Measurements from ENCODE around the gene COASY. TPM values are rescaled to one million over a fixed set of nuclear protein-coding genes. Genes with fewer than 3 reads are reported as not detected.

Gene COASY
- total and polyA plus RNA-seq, 2 of the 4 experiments (the other 2 are of a cell fraction), result 10.6 to 44.0 TPM

DNA sequence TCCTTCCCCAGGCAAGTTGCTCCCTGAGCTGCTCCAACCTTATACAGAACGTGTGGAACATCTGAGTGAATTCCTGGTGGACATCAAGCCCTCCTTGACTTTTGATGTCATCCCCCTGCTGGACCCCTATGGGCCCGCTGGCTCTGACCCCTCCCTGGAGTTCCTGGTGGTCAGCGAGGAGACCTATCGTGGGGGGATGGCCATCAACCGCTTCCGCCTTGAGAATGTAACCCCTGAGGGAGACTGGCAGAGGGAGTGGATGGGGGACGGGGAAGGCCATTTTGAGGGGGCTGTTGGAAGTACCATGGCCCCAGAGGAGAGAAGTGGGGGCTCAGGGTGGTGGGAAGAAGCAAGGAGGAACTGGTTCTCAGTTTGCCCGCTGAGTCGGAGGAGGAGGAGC, 2.0 kb downstream of the COASY start:
- Histone ChIP-seq H2BK20ac (ENCODE audit: low read depth, low read length) (no peak overlapping the region), H3K79me1 (ENCODE audit: low read depth in 1 of 2, low read length in 2 of 2) (peaks cover 34 to 71% of the 10 kb centered on the region in 2 experiments), H4K8ac (ENCODE audit: low read depth in 2 of 2, low read length in 2 of 2) (no peak overlapping the region), H3K18ac (ENCODE audit: low read depth, low read length) (no peak overlapping the region), H2BK120ac (ENCODE audit: low read depth, low read length) (no peak overlapping the region), H3K27ac (ENCODE audit: insufficient read depth, low read length) (no peak overlapping the region), H3K4ac (ENCODE audit: low read depth, low read length) (no peak overlapping the region), H2AK5ac (ENCODE audit: low read depth, low read length) (no peak overlapping the region), H3K27me3 (ENCODE audit: control insufficient read depth, insufficient read depth, low read length) (no peaks in the 10 kb centered on the region), H3K4me1 (ENCODE audit: control insufficient read depth, insufficient read depth, low read length) (peaks cover 19% of the 10 kb centered on the region), H3K9ac (ENCODE audit: low read depth, low read length) (no peak overlapping the region), H3K9me1 (ENCODE audit: insufficient read depth, low read length) (peaks cover 21% of the 10 kb centered on the region), H2AK9ac (replicated peaks; ENCODE audit: low read depth, low read length, poor library complexity) (peak overlapping the region; percentile 6), H3K23ac (ENCODE audit: low read depth, low read length) (no peak overlapping the region), H4K20me1 (ENCODE audit: insufficient read depth, low read length) (peaks cover 4% of the 10 kb centered on the region; the same call in 1 of the 2 replicates), H2AFZ (replicated peaks; ENCODE audit: low read length, poor library complexity) (no peak overlapping the region), H3K4me2 (ENCODE audit: low read depth, low read length) (no peak overlapping the region), H4K91ac (ENCODE audit: insufficient read depth, low read depth, low read length) (no peak overlapping the region), H3K14ac (replicated peaks; ENCODE audit: low read depth, low read length) (no peak overlapping the region), H3K9me3 (ENCODE audit: control insufficient read depth, insufficient read depth, low read length) (no peaks in the 10 kb centered on the region), H4K5ac (ENCODE audit: low read depth, low read length) (no peak overlapping the region), H3K56ac (ENCODE audit: extremely low read depth, insufficient read depth, low read length) (no peak overlapping the region), H3K4me3 (ENCODE audit: insufficient read depth, low read depth, low read length) (no peak overlapping the region), H3K36me3 (ENCODE audit: control insufficient read depth, insufficient read depth, low read length) (peaks cover 34% of the 10 kb centered on the region), H2BK5ac (ENCODE audit: low read depth, low read length, poor library complexity, severe bottlenecking) (no peak overlapping the region), H2BK15ac (ENCODE audit: low read depth, low read length) (no peak overlapping the region)
- TF ChIP-seq FOS (IDR thresholded peaks at IDR 0.05; ENCODE audit: low read depth, low read length), result no peak
- TF ChIP-seq RFX5 (IDR thresholded peaks at IDR 0.05; ENCODE audit: low read depth, low read length), result no peak
- TF ChIP-seq, protein P1, sequence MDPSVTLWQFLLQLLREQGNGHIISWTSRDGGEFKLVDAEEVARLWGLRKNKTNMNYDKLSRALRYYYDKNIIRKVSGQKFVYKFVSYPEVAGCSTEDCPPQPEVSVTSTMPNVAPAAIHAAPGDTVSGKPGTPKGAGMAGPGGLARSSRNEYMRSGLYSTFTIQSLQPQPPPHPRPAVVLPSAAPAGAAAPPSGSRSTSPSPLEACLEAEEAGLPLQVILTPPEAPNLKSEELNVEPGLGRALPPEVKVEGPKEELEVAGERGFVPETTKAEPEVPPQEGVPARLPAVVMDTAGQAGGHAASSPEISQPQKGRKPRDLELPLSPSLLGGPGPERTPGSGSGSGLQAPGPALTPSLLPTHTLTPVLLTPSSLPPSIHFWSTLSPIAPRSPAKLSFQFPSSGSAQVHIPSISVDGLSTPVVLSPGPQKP (IDR thresholded peaks at IDR 0.05; ENCODE audit: borderline replicate concordance, low read depth, low read length), result no peak
- TF ChIP-seq NFE2L2 (IDR thresholded peaks at IDR 0.05; ENCODE audit: low read depth, low read length), result no peak
- TF ChIP-seq BHLHE40 (IDR thresholded peaks at IDR 0.05; ENCODE audit: low read depth, low read length), result no peak
- no peak for TF ChIP-seq POLR2A (IDR thresholded peaks at IDR 0.05; ENCODE audit: low read depth, low read length)
- no peak for TF ChIP-seq SMC3 (IDR thresholded peaks at IDR 0.05; ENCODE audit: low read depth, low read length)
- CTCF ChIA-PET, result no interaction called here
- POLR2A ChIA-PET (ENCODE audit: unreplicated experiment), result no interaction called here
- DNase-seq (no peak), ATAC-seq (ENCODE audit: low read depth) (no peak)
- in situ Hi-C loops (cut with MboI; ENCODE audit: low sequenced_read_pairs) (no loop called here), intact Hi-C loops (cut with micrococcal nuclease) (no loop called here), dilution Hi-C loops (cut with HindIII; ENCODE audit: low sequenced_read_pairs, unreplicated experiment) (no loop called here)
- no TSS peak for BruUV-seq (replicated peaks)
- WGBS, 2 experiments (ENCODE audit: extremely low coverage in 2 of 2, insufficient read length in 1 of 2), result 40% methylated on average over 1 of the region's 9 CpGs; no CpG with 5 or more reads in 1 of the 2 experiments

All from IMR-90 (cell line).